Posterior vena cava (tissue), 2 donors: ENCODE data around the gene SPIRE2. TPM values are rescaled to one million over a fixed set of nuclear protein-coding genes. Genes with fewer than 3 reads are reported as not detected.

Experiments used
- DNase-seq: peaks from one replicate; pipeline ENCODE4 v3.0.0-alpha.2; 2020; ENCODE audit warnings: low spot score
- intact Hi-C, 2 donors: fragments of 100-400 bp; cut with DNase I; formaldehyde crosslinking; loops; one replicate each; pipeline versions ENCODE4 v1.14.1 to v1.14.2; 2022 to 2023
- total RNA-seq, 2 donors: library from RNA; stranded (reverse); fragmentation: NEBNext Ultra II Directional; extraction: Animal tissue kit (Norgen Biotek cat#: 25700); gene quantifications; one replicate each; pipeline ENCODE4 v1.2.1, GENCODE V29; 2021
- donor health status: DM: yes; HTN: yes; CAD: no.
- donor health status: DM: yes; HTN: yes; CAD: no.

The SPIRE2 gene
- total RNA-seq, 2 donors from 2014 or later = 0.33 to 1.0 TPM

GRCh38 chr16:89919535-89920406 is 91.5 kb downstream of the SPIRE2 start:
- intact Hi-C loops = no loop called here
- no peak for DNase-seq

DNA sequence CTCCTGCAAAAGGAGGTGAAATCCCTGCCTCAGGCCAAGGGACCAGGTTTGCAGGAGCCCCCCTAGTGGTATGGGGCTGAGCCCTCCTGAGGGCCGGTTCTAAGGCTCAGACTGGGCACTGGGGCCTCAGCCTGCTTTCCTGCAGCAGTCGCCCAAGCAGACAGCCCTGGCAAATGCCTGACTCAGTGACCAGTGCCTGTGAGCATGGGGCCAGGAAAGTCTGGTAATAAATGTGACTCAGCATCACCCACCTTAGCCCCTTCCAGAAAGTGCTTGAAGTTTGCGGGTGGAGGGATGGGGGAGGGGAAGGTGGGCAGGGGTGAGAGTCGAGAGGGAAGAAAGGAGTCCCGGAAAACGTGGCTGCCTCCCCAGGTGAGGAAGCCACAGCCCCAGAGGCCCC is 92.4 kb downstream of the SPIRE2 start:
- DNase-seq = no peak

More for the DNA sequence above, 92.4 kb downstream of the SPIRE2 start:
- intact Hi-C loops = no loop called here

Other genes with a start within 250 kb of the SPIRE2 start
- under 1 TPM in 1 of 2 donors, not detected in 1; 0.79 TPM for gene DPEP1, start 214.8 kb upstream of the SPIRE2 start, total RNA-seq
- gene CHMP1A, start 170.8 kb upstream of the SPIRE2 start, total RNA-seq = 10 to 100 TPM; 47.1 to 59.8 TPM
- 1 to 10 TPM; 5.0 to 5.8 TPM for gene SPATA33, start 170.6 kb upstream of the SPIRE2 start, total RNA-seq
- 10 to 100 TPM; 33.7 to 37.5 TPM for gene CDK10, start 141.8 kb upstream of the SPIRE2 start, total RNA-seq
- 10 to 100 TPM in 1 of 2 donors, 1 to 10 TPM in 1; 7.9 to 13.0 TPM for gene SPATA2L, start 126.8 kb upstream of the SPIRE2 start, total RNA-seq
- gene VPS9D1, start 107.6 kb upstream of the SPIRE2 start, total RNA-seq = 10 to 100 TPM in 1 of 2 donors, 1 to 10 TPM in 1; 8.4 to 11.8 TPM
- 10 to 100 TPM; 16.4 to 17.4 TPM for gene ZNF276, start 106.9 kb upstream of the SPIRE2 start, total RNA-seq
- 1 to 10 TPM; 3.0 to 5.0 TPM for gene FANCA, start 11.8 kb upstream of the SPIRE2 start, total RNA-seq
- gene TCF25, start 45.1 kb downstream of the SPIRE2 start, total RNA-seq = 100 to 1,000 TPM; 127 to 158 TPM
- 1 to 10 TPM; 2.7 to 5.4 TPM for gene MC1R, start 90.4 kb downstream of the SPIRE2 start, total RNA-seq
- gene TUBB3, start 94.9 kb downstream of the SPIRE2 start, total RNA-seq = 10 to 100 TPM in 1 of 2 donors, 1 to 10 TPM in 1; 5.9 to 16.1 TPM
- 10 to 100 TPM; 54.0 to 58.6 TPM for gene DEF8, start 120.3 kb downstream of the SPIRE2 start, total RNA-seq
- 1 to 10 TPM in 1 of 2 donors, under 1 TPM in 1; 0.88 to 2.7 TPM for gene DBNDD1, start 191.0 kb downstream of the SPIRE2 start, total RNA-seq
- gene PRDM7, start 248.9 kb downstream of the SPIRE2 start, total RNA-seq = not detected